Fibroblast of mammary gland (primary cell): ENCODE results near the gene FOXA1.

Experiments
- DNase-seq: peaks from one replicate; pipeline ENCODE4 v3.0.0-alpha.2; 2010; ENCODE audit warnings: low read depth
- H3K4me3 ChIP-seq: 2 replicates; pipeline ENCODE4 v1.5.1; 2011; ENCODE audit warnings: low read depth, mild to moderate bottlenecking, low read length, moderate library complexity; ENCODE audit not compliant: control insufficient read depth
- TF ChIP-seq, protein P1 (sequence below): conservative IDR thresholded peaks from 2 replicates; pipeline ENCODE4 v1.5.1; 2011; ENCODE audit warnings: low read depth, low read length, inconsistent platforms; ENCODE audit not compliant: control insufficient read depth, insufficient read depth

Gene FOXA1

DNA sequence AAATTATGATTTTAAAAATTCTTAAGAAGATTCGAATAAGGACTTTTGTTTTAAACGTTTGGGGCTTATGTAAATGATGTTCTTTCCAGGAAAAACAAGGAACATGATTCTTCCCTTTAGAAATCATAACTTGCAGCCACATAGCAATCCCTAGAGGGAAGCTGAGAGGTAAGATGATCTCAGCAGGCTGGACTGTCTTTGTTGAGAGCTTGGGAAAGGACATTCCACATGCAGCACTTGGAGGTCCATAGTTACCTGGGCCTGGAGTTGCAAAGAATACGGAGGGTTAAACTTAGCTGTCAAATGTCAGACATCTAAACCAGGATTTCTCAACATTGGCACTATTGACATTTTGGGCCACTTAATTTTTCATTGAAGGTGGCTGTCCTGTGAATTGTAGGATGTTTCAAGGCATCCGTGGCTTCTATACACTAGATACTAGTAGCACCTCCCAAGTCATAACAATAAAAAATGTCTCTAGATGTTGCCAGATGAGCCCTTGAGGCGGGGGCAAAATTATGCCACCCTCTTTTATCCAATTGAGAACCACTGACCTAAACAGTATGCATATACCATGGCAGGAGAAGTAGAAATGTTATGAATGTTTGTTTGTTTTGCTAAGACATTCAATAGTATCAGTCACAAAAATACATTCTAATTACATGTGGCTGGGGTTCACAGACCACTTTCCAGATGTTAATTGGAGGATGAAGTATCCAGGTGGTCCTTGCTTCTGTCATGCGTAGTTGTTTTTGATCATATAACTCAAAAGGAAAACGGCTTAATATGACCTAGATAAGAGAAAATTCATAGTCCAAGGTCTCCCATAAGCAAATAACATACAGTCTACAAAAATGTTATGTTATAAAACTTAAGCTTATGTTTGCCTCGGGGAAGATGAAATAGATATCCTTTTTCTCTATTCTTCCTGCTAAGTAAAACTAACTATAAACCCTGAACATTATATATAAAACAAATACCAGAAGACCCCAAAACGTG, 30.8 kb upstream of the FOXA1 start:
- H3K4me3 ChIP-seq, result no peak overlapping the region
- TF ChIP-seq, protein P1, sequence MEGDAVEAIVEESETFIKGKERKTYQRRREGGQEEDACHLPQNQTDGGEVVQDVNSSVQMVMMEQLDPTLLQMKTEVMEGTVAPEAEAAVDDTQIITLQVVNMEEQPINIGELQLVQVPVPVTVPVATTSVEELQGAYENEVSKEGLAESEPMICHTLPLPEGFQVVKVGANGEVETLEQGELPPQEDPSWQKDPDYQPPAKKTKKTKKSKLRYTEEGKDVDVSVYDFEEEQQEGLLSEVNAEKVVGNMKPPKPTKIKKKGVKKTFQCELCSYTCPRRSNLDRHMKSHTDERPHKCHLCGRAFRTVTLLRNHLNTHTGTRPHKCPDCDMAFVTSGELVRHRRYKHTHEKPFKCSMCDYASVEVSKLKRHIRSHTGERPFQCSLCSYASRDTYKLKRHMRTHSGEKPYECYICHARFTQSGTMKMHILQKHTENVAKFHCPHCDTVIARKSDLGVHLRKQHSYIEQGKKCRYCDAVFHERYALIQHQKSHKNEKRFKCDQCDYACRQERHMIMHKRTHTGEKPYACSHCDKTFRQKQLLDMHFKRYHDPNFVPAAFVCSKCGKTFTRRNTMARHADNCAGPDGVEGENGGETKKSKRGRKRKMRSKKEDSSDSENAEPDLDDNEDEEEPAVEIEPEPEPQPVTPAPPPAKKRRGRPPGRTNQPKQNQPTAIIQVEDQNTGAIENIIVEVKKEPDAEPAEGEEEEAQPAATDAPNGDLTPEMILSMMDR, result no peak
- DNase-seq, result no peak

DNA sequence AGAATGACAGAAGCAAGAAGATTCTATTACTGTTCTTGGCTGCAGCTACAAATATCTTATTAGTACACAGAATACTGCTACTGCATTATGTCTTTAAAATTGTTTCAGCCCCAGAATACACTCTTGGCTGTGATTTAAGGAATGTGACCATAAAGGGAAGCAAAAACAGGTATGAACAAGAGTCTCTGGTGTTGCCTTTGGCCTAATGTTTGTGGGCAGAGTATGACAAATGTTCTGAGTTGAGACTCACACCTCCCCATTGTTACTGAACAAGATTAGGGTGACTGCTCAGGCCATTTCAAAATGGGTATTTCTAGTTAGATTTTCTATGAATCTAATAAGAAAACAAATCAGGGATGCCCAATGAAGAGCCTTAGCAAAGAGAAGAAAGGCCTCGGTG, 28.9 kb upstream of the FOXA1 start:
- no peak overlapping the region for H3K4me3 ChIP-seq
- TF ChIP-seq, protein P1, result no peak
- no peak for DNase-seq

DNA sequence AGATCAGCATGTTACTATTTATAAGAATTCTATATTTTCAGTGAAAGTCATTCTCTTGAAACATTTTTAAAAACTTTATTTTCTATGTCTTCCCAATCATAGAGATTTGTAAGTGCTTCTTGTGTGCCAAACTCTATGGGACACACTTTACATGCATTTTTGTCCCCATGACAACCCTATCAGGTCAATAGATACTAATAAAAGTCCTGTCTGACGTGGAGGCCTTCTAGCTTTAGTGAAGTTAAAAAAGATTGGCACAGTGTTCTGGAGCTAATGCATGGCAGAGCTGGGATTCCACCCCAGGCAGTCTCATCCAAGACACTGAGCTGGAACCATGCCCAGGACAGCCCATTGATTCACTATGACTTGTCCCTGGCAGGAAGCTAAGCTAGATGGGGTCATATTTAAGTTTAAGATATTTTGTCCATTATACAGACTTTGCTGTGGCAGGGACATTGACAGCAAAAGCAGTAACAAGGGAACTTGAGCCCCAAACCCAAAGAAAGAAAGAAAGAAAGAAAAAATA, 28.4 kb upstream of the FOXA1 start:
- TF ChIP-seq, protein P1, result no peak
- no peak overlapping the region for H3K4me3 ChIP-seq
- peak; percentile 91 for DNase-seq

DNA sequence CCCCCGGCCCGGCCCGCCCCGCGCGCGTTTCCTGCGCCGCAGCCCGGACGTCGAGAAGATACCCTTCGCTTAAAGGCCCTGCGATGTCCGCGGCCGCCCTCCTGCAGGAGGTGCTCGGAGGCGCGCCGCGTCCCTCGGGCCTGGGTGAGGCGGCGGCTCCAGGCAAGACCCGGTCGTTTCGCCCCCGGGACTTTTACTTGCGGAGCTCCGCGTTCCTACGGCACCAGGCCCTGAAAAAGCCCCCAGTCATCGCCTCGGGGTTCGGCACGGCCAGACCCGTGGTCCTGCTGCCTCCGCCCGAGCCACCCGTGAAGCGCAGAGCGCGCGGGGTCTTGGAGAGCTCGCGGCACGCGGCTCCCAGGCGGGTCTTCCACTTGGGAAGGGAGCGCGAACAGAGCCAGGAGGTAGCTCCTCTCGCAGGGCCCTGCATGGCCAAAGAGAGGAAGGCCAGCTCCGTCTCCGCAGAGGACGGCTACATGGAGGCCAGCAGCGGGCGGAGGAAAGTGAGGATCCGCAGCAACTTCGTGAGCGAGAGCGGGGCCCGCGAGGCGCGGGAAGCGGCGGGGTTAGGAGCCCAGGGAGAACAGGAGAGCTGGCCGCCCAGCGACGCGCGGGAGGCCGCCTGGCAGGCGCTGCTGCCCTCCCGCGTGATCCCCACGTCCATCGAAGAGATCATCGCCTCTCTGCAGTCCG, 27.3 kb upstream of the FOXA1 start:
- DNase-seq, result peak; percentile 20
- TF ChIP-seq, protein P1, result no peak
- peak overlapping the region; percentile 31 for H3K4me3 ChIP-seq

DNA sequence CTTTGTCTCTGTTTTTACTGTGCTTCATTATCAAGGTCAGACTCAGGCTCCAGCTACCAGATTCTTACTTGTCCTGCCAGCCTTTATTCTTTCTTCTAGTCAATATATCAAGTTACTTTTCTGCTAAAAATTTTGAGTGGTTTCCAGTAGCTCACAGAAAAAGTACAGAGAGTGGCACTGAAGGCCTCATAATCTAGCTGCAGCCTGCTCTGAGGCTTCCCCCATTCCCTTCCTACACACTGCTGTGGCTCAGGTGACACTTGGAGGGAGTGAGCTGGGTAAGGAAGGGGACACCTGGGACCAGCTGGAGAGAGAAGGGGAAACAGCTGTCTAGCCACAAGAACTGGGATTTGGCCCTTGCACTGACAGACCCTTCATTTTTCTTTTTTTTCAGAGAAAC, 25.8 kb upstream of the FOXA1 start:
- no peak overlapping the region for H3K4me3 ChIP-seq
- TF ChIP-seq, protein P1, result no peak
- DNase-seq, result no peak

DNA sequence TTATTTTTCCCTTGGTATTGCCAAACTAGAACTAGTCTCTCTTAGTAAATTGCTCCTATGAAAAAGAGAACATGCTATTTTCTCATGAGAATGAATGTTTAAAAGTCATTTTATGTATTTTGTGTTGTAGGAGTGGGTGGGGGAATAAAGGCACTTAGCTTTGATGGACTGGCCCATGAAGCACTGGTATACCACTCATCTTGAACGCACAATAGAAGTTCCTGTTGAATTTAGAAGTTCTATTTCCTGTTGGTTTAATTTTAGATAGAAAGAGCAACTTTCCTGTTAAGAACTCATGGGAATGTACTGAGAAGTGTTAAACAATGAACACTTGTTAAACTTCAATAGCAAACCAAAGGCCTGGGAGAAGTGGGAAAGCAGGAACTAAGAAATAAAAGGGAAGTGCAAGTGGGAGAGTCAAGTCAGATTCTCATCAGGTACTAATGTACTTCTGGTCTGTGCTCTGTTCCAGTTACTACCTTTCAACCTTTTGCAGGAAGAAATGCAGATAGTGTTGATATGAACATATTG, 23.5 kb upstream of the FOXA1 start:
- no peak overlapping the region for H3K4me3 ChIP-seq
- DNase-seq, result no peak
- TF ChIP-seq, protein P1, result no peak
